ENCODE data around the gene CPT2. TPM values are rescaled to one million over a fixed set of nuclear protein-coding genes. Genes with fewer than 3 reads are reported as not detected.
A peak's percentile ranks its signal among the peaks of the same experiment; 100 is the strongest.

Gene CPT2
- total and polyA plus RNA-seq, 2 of the 13 experiments (the other 11 are each of a cell fraction or from before 2014, with no cell fraction given) = 12.6 to 14.6 TPM

DNA sequence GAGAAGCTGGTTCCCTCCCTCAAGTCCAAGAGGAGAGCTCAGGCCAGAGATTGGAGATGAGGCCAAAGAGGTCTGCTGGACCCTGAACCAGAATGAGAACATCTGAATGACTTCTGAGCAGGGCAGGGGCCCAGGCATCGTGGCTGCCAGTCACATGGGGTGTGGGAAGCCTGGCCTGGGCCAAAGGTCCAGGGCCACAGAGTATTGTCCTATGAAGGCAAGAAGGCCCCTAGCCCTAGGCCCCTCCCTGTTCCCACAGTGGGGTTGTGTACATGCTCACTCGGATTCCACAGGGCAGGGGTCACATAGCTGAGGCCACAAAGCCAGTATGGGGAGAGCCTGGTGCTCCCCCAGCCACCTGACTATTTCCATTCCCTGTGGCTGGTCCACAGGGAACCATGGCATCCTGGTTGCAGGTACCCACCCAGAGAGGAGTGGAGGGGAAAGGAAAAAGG is 35.7 kb upstream of the CPT2 start (continued):
- peak; percentile 84 for TF ChIP-seq ZKSCAN5 (CRISPR knock-in tag; IDR thresholded peaks at IDR 0.05)
- no peak for TF ChIP-seq ZNF572 (CRISPR knock-in tag; IDR thresholded peaks at IDR 0.05)
- TF ChIP-seq YEATS2 (CRISPR knock-in tag; IDR thresholded peaks at IDR 0.05; ENCODE audit: borderline replicate concordance) = peak; percentile 72; the same call in 1 of the 2 replicates
- TF ChIP-seq NR2F2 (IDR thresholded peaks at IDR 0.05; ENCODE audit: borderline replicate concordance, low read depth) = peak; percentile 98
- TF ChIP-seq ZNF232 (CRISPR knock-in tag; IDR thresholded peaks at IDR 0.05; ENCODE audit: borderline replicate concordance) = peak; percentile 90; the same call in 1 of the 2 replicates
- TF ChIP-seq TCF7 (IDR thresholded peaks at IDR 0.05; ENCODE audit: low read depth) = peak; percentile 68; the same call in 1 of the 2 replicates
- TF ChIP-seq, protein P1, sequence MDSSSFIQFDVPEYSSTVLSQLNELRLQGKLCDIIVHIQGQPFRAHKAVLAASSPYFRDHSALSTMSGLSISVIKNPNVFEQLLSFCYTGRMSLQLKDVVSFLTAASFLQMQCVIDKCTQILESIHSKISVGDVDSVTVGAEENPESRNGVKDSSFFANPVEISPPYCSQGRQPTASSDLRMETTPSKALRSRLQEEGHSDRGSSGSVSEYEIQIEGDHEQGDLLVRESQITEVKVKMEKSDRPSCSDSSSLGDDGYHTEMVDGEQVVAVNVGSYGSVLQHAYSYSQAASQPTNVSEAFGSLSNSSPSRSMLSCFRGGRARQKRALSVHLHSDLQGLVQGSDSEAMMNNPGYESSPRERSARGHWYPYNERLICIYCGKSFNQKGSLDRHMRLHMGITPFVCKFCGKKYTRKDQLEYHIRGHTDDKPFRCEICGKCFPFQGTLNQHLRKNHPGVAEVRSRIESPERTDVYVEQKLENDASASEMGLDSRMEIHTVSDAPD (CRISPR knock-in tag; IDR thresholded peaks at IDR 0.05) = no peak
- TF ChIP-seq ZNF839 (CRISPR knock-in tag; IDR thresholded peaks at IDR 0.05; ENCODE audit: borderline replicate concordance) = peak; percentile 78; the same call in 1 of the 2 replicates
- TF ChIP-seq, protein P2, sequence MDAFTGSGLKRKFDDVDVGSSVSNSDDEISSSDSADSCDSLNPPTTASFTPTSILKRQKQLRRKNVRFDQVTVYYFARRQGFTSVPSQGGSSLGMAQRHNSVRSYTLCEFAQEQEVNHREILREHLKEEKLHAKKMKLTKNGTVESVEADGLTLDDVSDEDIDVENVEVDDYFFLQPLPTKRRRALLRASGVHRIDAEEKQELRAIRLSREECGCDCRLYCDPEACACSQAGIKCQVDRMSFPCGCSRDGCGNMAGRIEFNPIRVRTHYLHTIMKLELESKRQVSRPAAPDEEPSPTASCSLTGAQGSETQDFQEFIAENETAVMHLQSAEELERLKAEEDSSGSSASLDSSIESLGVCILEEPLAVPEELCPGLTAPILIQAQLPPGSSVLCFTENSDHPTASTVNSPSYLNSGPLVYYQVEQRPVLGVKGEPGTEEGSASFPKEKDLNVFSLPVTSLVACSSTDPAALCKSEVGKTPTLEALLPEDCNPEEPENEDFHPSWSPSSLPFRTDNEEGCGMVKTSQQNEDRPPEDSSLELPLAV (CRISPR knock-in tag; conservative IDR thresholded peaks at IDR 0.05; ENCODE audit: low read depth) = no peak
- TF ChIP-seq HNRNPL (IDR thresholded peaks at IDR 0.05; ENCODE audit: low read depth, low read length) = peak; percentile 76; the same call in 1 of the 2 replicates
- TF ChIP-seq ZFP36 (IDR thresholded peaks at IDR 0.05; ENCODE audit: borderline replicate concordance, low read depth, low read length, partially characterized antibody) = no peak
- TF ChIP-seq ZNF552 (CRISPR knock-in tag; IDR thresholded peaks at IDR 0.05; ENCODE audit: borderline replicate concordance) = no peak
- no peak for TF ChIP-seq HOXA9 (CRISPR knock-in tag; IDR thresholded peaks at IDR 0.05; ENCODE audit: borderline replicate concordance)
- TF ChIP-seq, protein P3, sequence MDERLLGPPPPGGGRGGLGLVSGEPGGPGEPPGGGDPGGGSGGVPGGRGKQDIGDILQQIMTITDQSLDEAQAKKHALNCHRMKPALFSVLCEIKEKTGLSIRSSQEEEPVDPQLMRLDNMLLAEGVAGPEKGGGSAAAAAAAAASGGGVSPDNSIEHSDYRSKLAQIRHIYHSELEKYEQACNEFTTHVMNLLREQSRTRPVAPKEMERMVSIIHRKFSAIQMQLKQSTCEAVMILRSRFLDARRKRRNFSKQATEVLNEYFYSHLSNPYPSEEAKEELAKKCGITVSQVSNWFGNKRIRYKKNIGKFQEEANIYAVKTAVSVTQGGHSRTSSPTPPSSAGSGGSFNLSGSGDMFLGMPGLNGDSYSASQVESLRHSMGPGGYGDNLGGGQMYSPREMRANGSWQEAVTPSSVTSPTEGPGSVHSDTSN (CRISPR knock-in tag; IDR thresholded peaks at IDR 0.05) = peak; percentile 63
- TF ChIP-seq, protein P4, sequence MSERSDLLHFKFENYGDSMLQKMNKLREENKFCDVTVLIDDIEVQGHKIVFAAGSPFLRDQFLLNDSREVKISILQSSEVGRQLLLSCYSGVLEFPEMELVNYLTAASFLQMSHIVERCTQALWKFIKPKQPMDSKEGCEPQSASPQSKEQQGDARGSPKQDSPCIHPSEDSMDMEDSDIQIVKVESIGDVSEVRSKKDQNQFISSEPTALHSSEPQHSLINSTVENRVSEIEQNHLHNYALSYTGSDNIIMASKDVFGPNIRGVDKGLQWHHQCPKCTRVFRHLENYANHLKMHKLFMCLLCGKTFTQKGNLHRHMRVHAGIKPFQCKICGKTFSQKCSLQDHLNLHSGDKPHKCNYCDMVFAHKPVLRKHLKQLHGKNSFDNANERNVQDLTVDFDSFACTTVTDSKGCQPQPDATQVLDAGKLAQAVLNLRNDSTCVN (CRISPR knock-in tag; IDR thresholded peaks at IDR 0.05; ENCODE audit: borderline replicate concordance) = peak; percentile 64; the same call in 1 of the 2 replicates
- TF ChIP-seq ZFY (CRISPR knock-in tag; IDR thresholded peaks at IDR 0.05) = peak; percentile 82
- peak; percentile 76 for TF ChIP-seq SALL2 (CRISPR knock-in tag; IDR thresholded peaks at IDR 0.05)
- TF ChIP-seq, protein P5, sequence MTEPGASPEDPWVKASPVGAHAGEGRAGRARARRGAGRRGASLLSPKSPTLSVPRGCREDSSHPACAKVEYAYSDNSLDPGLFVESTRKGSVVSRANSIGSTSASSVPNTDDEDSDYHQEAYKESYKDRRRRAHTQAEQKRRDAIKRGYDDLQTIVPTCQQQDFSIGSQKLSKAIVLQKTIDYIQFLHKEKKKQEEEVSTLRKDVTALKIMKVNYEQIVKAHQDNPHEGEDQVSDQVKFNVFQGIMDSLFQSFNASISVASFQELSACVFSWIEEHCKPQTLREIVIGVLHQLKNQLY (CRISPR knock-in tag; IDR thresholded peaks at IDR 0.05) = peak; percentile 97
- TF ChIP-seq CBX1 (IDR thresholded peaks at IDR 0.05; ENCODE audit: low read depth) = peak; percentile 58
- peak; percentile 79 for TF ChIP-seq ZSCAN21 (CRISPR knock-in tag; IDR thresholded peaks at IDR 0.05; ENCODE audit: borderline replicate concordance)
- TF ChIP-seq, protein P6, sequence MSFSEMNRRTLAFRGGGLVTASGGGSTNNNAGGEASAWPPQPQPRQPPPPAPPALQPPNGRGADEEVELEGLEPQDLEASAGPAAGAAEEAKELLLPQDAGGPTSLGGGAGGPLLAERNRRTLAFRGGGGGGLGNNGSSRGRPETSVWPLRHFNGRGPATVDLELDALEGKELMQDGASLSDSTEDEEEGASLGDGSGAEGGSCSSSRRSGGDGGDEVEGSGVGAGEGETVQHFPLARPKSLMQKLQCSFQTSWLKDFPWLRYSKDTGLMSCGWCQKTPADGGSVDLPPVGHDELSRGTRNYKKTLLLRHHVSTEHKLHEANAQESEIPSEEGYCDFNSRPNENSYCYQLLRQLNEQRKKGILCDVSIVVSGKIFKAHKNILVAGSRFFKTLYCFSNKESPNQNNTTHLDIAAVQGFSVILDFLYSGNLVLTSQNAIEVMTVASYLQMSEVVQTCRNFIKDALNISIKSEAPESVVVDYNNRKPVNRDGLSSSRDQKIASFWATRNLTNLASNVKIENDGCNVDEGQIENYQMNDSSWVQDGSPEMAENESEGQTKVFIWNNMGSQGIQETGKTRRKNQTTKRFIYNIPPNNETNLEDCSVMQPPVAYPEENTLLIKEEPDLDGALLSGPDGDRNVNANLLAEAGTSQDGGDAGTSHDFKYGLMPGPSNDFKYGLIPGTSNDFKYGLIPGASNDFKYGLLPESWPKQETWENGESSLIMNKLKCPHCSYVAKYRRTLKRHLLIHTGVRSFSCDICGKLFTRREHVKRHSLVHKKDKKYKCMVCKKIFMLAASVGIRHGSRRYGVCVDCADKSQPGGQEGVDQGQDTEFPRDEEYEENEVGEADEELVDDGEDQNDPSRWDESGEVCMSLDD (CRISPR knock-in tag; IDR thresholded peaks at IDR 0.05; ENCODE audit: borderline replicate concordance) = peak; percentile 93
- peak; percentile 47; the same call in 1 of the 2 replicates for TF ChIP-seq NFYB (CRISPR knock-in tag; IDR thresholded peaks at IDR 0.05)
